Activated CD4-positive, alpha-beta T cell treated with anti-CD3 and anti-CD28 coated beads, Interleukin-2, amount 10 ng/mL, durations not matched to agents 24 days and 14 days (primary cell): ENCODE results near the gene MYH3. TPM values are rescaled to one million over a fixed set of nuclear protein-coding genes. Genes with fewer than 3 reads are reported as not detected.

Experiments
- DNase-seq: peaks from one replicate; pipeline ENCODE4 v3.0.0; 2022
- H3K27ac Mint-ChIP-seq: one replicate; pipeline ENCODE4 v1.8.0; 2022; ENCODE audit warnings: mild to moderate bottlenecking, mixed read lengths
- H3K27me3 Mint-ChIP-seq: one replicate; pipeline ENCODE4 v1.8.0; 2022; ENCODE audit warnings: mixed read lengths
- H3K36me3 Mint-ChIP-seq: one replicate; pipeline ENCODE4 v1.8.0; 2022; ENCODE audit warnings: low read depth, mild to moderate bottlenecking, mixed read lengths
- H3K4me1 Mint-ChIP-seq: one replicate; pipeline ENCODE4 v1.8.0; 2021; ENCODE audit warnings: mixed read lengths
- H3K4me3 Mint-ChIP-seq: one replicate; pipeline ENCODE4 v1.8.0; 2022; ENCODE audit warnings: mild to moderate bottlenecking, moderate library complexity, mixed read lengths
- H3K9me3 Mint-ChIP-seq: one replicate; pipeline ENCODE4 v1.8.0; 2021; ENCODE audit warnings: mixed read lengths
- intact Hi-C: fragments of 100-400 bp; cut with micrococcal nuclease; formaldehyde crosslinking; loops from one replicate; pipeline ENCODE4 v1.15.1; 2023
- total RNA-seq: library from RNA; stranded (reverse); gene quantifications from 2 replicates; pipeline ENCODE4 v1.2.3, GENCODE V29; 2022

Gene MYH3
- total RNA-seq, 1 donor from 2014 or later: 8.1 TPM

DNA sequence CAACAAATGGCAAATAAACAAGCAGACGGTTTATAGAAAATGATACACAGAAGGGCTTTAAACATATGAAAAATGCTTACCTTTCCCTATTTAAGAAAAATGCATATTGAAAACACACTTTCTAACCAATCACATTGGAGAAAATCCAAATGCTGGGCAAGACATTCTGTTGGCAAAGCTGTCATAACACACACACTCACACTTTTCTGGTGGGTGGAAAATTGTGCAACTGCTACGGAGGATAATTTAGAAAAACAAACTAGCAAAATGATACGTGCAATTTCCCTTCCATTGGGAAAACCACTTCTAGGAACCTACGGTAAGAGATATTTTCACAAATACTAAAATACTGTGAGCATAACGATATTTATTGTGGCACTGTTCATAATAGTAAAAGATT lies 9.8 kb upstream of the MYH3 start:
- Mint-ChIP-seq H3K4me3 (no peak overlapping the region), H3K27me3 (no peaks in the 10 kb centered on the region), H3K9me3 (no peaks in the 10 kb centered on the region), H3K27ac (no peak overlapping the region), H3K4me1 (no peaks in the 10 kb centered on the region), H3K36me3 (peaks cover 3% of the 10 kb centered on the region)
- no peak for DNase-seq
- intact Hi-C loops: no loop called here

DNA sequence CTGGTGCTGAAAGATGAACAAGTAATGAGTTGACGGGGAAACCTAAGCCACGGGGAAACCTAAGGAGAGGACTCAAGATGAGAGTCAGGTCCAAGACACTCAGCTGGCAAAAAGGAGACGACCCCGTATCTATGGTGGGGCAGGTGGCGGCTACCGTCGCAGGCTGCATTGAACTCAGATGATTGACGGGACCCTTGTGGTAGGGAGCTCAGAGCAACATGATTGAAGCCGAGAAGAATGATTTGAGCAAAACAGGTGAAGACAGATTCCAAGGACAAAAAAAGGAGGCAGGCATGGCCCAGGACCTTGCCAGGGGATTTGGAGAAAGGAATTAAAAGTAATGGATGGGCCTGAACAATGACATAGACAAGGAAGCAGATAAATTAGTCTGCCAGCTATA lies 7.5 kb upstream of the MYH3 start:
- H3K27ac Mint-ChIP-seq: no peak overlapping the region
- H3K36me3 Mint-ChIP-seq: peaks cover 6% of the 10 kb centered on the region
- H3K27me3 Mint-ChIP-seq: no peaks in the 10 kb centered on the region
- intact Hi-C loops: no loop called here
- H3K4me3 Mint-ChIP-seq: no peak overlapping the region
- no peak for DNase-seq
- no peaks in the 10 kb centered on the region for H3K4me1 Mint-ChIP-seq
- no peaks in the 10 kb centered on the region for H3K9me3 Mint-ChIP-seq

DNA sequence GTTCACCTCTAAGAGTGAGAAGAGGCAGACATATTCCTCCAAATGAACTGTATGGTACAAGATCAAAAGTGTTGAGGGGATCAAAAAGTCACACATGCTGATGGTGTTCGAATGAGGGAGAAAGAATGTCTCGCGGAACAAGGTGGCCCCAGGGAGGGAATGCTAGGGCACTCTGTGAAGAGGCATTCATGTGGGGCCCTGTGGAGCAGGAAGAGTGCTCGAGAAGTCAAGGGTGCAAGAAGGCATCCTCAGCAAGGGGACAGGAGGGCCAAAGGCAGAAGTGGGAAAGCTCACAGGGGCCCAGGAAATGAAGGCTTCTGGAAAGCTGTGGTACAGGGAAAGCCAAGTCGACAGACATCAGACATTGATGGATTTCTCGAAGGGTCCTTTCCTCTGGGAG lies 6.1 kb upstream of the MYH3 start:
- Mint-ChIP-seq H3K36me3 (peaks cover 6% of the 10 kb centered on the region), H3K4me1 (no peaks in the 10 kb centered on the region), H3K9me3 (no peaks in the 10 kb centered on the region), H3K27me3 (no peaks in the 10 kb centered on the region), H3K27ac (no peak overlapping the region), H3K4me3 (no peak overlapping the region)
- no peak for DNase-seq
- intact Hi-C loops: no loop called here

DNA sequence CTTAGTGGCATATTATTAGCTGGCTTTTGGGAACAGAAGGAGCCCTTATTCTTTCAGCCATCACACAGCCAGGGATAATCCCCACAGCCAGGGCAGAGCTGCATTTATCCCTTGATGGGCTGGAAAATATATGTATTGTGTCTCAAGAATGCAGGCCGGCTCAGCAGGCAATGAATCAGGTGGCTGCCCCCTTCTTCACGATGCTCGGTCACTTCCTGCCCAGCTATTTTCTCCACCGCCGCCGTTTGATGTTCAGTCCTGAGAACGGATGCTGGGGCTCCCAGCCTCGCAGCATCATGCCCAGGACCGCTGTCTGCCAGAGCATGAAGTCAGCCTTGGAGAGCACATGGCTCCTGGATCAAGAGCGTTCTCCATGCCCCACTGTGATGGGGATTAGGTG lies 4.3 kb upstream of the MYH3 start:
- H3K4me1 Mint-ChIP-seq: no peaks in the 10 kb centered on the region
- peaks cover 6% of the 10 kb centered on the region for H3K36me3 Mint-ChIP-seq
- H3K9me3 Mint-ChIP-seq: no peaks in the 10 kb centered on the region
- no peak for DNase-seq
- intact Hi-C loops: no loop called here
- H3K27me3 Mint-ChIP-seq: no peaks in the 10 kb centered on the region
- no peak overlapping the region for H3K4me3 Mint-ChIP-seq
- H3K27ac Mint-ChIP-seq: no peak overlapping the region

DNA sequence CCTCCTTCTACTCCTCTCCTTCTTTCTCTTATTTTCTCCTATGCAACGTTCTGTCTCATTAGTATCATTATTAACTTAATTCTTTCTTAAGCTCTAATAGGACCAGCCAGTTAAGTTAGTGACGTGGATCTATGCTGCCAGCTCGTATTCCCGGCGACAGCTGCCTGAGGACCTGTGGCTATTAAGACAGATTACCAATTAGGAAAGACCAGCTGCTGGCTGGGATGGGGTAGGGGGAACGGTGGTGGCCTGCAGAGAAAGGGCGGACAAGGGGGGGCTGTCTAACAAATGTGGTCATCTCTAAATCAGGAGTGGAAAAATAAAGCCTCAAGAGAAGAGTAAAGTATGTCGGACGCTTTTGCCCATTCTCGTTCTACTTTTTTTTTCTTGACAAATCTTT lies 770 bp upstream of the MYH3 start:
- no peaks in the 10 kb centered on the region for H3K27me3 Mint-ChIP-seq
- no peaks in the 10 kb centered on the region for H3K9me3 Mint-ChIP-seq
- H3K36me3 Mint-ChIP-seq: peaks cover 5% of the 10 kb centered on the region
- DNase-seq: no peak
- no peak overlapping the region for H3K27ac Mint-ChIP-seq
- intact Hi-C loops: no loop called here
- peaks cover 7% of the 10 kb centered on the region for H3K4me1 Mint-ChIP-seq
- H3K4me3 Mint-ChIP-seq: no peak overlapping the region

DNA sequence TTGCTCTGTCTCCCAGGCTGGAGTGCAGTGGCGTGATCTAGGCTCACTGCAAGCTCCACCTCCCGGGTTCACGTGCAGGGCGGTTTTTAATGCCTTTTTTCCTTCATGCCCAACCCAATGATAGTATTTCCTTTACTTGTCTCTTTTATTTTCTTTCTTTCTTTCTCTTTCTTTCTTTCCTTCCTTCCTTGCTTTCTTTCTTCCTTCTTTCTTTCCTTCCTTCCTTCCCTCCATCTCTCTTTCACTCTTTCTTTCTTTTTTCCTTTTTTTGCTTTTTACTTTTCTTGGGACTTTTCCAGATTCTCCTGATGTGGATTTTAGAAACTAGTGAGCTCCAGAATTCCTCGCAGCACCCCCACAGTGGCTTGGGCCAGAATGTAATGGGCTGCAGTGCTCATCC lies 3.1 kb downstream of the MYH3 start:
- peak overlapping the region; percentile 25 for H3K27ac Mint-ChIP-seq
- peaks cover 9% of the 10 kb centered on the region for H3K4me1 Mint-ChIP-seq
- H3K27me3 Mint-ChIP-seq: no peaks in the 10 kb centered on the region
- H3K36me3 Mint-ChIP-seq: peaks cover 2% of the 10 kb centered on the region
- DNase-seq: no peak
- intact Hi-C loops: loop anchor here (2.0 kb wide), 1 partner anchor 43 kb away; the partner anchor contains the start of genes ADPRM and SCO1
- H3K4me3 Mint-ChIP-seq: no peak overlapping the region
- no peaks in the 10 kb centered on the region for H3K9me3 Mint-ChIP-seq

DNA sequence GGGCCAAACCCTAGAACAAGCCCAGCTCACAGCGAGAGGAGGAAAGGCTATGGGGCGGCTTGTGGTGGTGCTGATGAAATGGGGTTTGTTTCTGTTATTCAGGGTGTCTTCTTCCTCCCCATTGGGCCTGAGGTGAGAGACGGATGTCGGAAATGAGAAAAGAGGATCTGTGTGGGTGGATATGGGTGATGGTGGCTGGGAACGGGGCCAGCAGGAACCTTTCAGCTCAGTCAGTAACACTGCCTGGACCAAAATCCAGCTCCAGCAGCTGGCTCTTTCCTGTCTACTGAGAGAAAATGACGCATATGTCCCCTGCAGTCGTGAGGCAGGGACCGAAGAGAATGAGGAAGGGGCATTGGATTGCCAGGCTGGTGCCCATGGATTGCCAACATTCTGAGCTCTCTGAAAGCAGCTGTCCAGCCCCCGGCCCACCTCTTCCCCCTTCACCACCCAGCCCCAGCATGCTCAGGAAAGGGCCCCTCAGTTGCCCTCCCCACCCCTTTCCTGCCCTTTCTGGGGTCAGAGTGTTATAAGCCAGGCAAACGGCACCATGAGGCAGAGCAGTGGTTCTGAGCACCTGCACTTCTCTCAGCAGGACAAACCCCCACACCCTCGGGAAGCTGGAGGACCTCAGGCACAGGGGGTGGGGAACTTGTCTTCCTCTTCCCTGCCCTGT lies 4.0 kb downstream of the MYH3 start:
- peaks cover 9% of the 10 kb centered on the region for H3K4me1 Mint-ChIP-seq
- peak; percentile 60 for DNase-seq
- intact Hi-C loops: loop anchor here (2.0 kb wide), 1 partner anchor 44 kb away; the partner anchor contains the start of genes ADPRM and SCO1
- H3K36me3 Mint-ChIP-seq: peaks cover 2% of the 10 kb centered on the region
- H3K27me3 Mint-ChIP-seq: no peaks in the 10 kb centered on the region
- H3K27ac Mint-ChIP-seq: peak overlapping the region; percentile 45
- H3K4me3 Mint-ChIP-seq: peak overlapping the region; percentile 2
- H3K9me3 Mint-ChIP-seq: no peaks in the 10 kb centered on the region

DNA sequence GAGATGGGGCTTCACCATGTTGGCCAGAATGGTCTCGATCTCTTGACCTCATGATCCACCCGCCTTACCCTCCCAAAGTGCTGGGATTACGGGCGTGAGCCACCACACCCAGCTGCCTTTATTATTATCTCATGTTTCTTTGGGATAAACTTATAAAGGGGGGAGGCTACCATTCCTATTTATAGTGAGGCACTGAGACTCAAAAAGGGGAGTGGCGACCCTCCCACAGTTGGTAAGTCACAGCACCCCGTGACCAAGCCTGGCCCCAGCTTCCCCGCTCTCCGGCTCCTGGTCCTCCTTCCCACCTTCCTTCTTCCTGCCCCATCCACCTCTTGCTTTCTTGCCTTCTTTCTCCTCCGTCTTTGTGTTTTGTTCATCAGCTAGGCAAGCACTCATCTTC lies 5.2 kb downstream of the MYH3 start:
- no peak overlapping the region for H3K27ac Mint-ChIP-seq

DNA sequence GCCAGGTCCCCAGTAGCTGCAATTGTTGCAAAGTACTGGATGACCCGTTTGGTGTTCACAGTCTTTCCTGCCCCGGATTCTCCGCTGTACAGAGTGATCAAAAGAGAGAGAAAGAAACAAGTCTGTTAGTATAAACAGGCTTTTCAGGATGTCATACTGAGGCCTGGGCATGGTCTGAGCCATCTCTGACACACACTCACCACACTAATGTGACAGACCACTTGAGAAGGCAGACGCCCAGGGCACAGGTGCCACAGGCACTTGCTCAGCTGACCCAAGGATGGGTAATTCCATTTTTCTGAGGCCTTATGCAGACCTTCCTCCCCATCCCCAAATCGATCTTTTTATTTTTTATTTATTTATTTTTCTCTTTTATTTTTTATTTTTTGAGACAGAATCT lies 7.5 kb downstream of the MYH3 start:
- no peaks in the 10 kb centered on the region for H3K9me3 Mint-ChIP-seq
- no peak overlapping the region for H3K27ac Mint-ChIP-seq
- no peaks in the 10 kb centered on the region for H3K27me3 Mint-ChIP-seq
- intact Hi-C loops: no loop called here
- DNase-seq: no peak
- peaks cover 3% of the 10 kb centered on the region for H3K36me3 Mint-ChIP-seq
- no peak overlapping the region for H3K4me3 Mint-ChIP-seq
- H3K4me1 Mint-ChIP-seq: peaks cover 9% of the 10 kb centered on the region

More for the DNA sequence above, 5.2 kb downstream of the MYH3 start:
- intact Hi-C loops: loop anchor here (2.0 kb wide), 1 partner anchor 45 kb away; the partner anchor contains the start of genes ADPRM and SCO1
- Mint-ChIP-seq H3K9me3 (no peaks in the 10 kb centered on the region), H3K4me1 (peaks cover 9% of the 10 kb centered on the region), H3K36me3 (peaks cover 2% of the 10 kb centered on the region), H3K27me3 (no peaks in the 10 kb centered on the region), H3K4me3 (no peak overlapping the region)
- DNase-seq: no peak

DNA sequence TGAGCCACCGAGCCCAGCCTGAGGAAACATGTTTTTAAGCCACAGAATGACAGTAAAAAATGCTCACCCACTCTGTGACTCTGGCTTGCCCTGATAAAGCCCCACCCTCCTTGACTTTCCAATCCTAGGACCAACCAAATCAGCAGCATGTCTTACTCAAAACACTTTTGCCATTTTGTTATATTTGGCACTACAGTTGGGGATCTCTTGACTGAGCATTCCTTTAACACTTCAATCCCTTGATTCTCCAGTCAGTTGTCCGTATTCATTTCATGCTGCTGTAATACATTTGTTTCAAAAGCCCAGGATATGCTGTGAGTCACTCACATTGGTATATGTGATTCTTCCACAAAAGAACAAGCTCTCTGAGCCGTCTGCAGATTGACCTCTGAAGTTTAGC lies 8.2 kb downstream of the MYH3 start:
- peaks cover 5% of the 10 kb centered on the region for H3K36me3 Mint-ChIP-seq
- peaks cover 7% of the 10 kb centered on the region for H3K4me1 Mint-ChIP-seq
- H3K9me3 Mint-ChIP-seq: no peaks in the 10 kb centered on the region
- H3K27me3 Mint-ChIP-seq: no peaks in the 10 kb centered on the region
- H3K27ac Mint-ChIP-seq: no peak overlapping the region
- no peak for DNase-seq
- intact Hi-C loops: no loop called here
- H3K4me3 Mint-ChIP-seq: no peak overlapping the region

DNA sequence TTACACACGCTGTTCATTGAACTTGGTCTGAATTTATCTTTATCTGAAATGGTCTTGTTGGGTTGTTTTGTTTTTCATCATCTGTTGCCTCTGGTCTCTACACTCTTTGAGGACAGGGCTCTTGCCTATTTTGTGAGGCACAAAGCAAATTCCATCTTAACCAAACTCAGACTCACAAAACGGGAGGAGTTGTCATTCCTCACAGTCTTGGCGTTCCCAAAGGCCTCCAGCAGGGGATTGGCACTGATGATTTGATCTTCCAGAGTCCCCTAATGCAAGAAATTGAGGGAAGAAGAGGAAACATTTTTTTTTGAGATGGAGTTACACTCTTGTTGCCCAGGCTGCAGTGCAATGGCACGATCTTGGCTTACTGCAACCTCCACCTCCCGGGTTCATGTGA lies 8.7 kb downstream of the MYH3 start:
- intact Hi-C loops: no loop called here
- H3K9me3 Mint-ChIP-seq: no peaks in the 10 kb centered on the region
- no peak for DNase-seq
- no peaks in the 10 kb centered on the region for H3K27me3 Mint-ChIP-seq
- no peak overlapping the region for H3K27ac Mint-ChIP-seq
- no peak overlapping the region for H3K4me3 Mint-ChIP-seq
- peaks cover 7% of the 10 kb centered on the region for H3K4me1 Mint-ChIP-seq
- peaks cover 4% of the 10 kb centered on the region for H3K36me3 Mint-ChIP-seq

DNA sequence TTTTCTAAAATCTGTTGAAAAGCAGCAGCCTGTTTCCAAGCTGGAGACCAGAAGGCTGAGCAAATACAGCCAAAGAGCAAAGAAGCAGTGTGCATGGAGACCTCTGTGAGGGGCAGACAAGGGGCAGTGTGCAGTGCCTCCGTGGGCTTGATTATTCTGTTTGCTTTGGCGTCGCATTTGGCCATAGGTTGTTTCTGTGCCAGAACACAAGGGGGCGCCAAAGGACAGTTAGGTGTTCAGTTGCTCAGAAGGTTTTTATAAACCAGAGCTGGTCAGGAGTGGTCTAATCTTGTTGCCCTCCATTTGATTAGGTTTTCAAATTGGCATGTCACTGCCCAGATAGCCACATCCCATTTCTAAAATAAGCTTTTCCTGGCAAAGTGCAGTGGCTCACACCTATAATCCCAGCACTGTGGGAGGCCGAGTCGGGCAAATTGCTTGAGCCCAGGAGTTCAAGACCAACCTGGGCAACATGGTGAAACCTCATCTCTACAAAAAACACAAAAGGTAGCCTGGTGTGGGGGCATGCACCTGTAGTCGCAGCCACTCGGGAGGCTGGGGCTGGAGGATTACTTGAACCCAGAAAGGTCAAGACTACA lies 10.6 kb downstream of the MYH3 start:
- no peak overlapping the region for H3K27ac Mint-ChIP-seq
- H3K4me1 Mint-ChIP-seq: no peaks in the 10 kb centered on the region
- intact Hi-C loops: loop anchor here (1.0 kb wide), 2 partner anchors 38 to 199 kb away; no protein-coding TSS in a partner anchor
- DNase-seq: peak; percentile 92
- no peak overlapping the region for H3K4me3 Mint-ChIP-seq
- H3K36me3 Mint-ChIP-seq: peaks cover 8% of the 10 kb centered on the region
- no peaks in the 10 kb centered on the region for H3K9me3 Mint-ChIP-seq
- no peaks in the 10 kb centered on the region for H3K27me3 Mint-ChIP-seq

DNA sequence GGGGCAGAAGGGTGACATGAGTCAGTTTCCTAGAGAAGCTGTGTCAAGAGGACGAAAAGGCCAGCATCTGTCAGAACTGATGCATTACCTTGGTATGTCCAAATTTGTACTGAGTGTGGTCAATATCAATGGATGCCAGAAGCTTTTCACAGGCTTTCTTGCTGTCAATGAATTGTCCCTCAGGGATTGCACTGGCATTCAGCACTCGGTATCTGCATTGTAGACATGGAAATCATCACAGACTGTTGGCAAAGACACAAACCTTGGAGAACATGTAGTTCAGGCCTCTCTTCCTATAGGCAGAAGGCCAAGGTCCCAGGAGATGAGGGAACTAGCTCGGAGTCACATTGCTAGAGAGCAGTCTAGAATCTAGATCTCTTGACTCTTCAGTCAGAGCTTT lies 16.6 kb downstream of the MYH3 start:
- peaks cover 25% of the 10 kb centered on the region for H3K36me3 Mint-ChIP-seq
- no peak overlapping the region for H3K27ac Mint-ChIP-seq
- H3K27me3 Mint-ChIP-seq: no peaks in the 10 kb centered on the region
- no peaks in the 10 kb centered on the region for H3K9me3 Mint-ChIP-seq
- DNase-seq: no peak
- peaks cover 2% of the 10 kb centered on the region for H3K4me1 Mint-ChIP-seq
- no peak overlapping the region for H3K4me3 Mint-ChIP-seq
- intact Hi-C loops: no loop called here

DNA sequence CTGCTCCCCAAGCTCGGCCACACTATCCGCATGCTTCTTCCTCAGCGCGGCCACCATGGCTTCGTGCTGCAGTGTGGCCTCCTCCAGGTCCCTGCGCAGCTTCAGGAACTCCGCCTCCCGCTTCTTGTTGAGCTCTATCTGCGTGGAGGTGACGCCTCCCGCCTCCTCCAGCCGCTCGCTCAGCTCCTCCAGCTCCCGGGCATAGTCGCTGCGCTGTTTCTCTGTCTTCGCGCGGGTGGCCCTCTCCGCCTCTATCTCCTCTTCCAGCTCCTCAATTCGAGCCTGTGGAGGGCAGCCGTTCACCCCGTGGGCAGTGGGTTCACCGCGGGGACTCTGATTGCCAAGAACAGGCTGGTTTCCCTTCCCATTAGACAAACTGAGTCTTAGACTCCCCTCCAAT lies 19.0 kb downstream of the MYH3 start:
- H3K27ac Mint-ChIP-seq: no peak overlapping the region
- peaks cover 2% of the 10 kb centered on the region for H3K4me1 Mint-ChIP-seq
- H3K4me3 Mint-ChIP-seq: no peak overlapping the region
- intact Hi-C loops: no loop called here
- H3K9me3 Mint-ChIP-seq: no peaks in the 10 kb centered on the region
- no peak for DNase-seq
- peaks cover 27% of the 10 kb centered on the region for H3K36me3 Mint-ChIP-seq
- no peaks in the 10 kb centered on the region for H3K27me3 Mint-ChIP-seq

DNA sequence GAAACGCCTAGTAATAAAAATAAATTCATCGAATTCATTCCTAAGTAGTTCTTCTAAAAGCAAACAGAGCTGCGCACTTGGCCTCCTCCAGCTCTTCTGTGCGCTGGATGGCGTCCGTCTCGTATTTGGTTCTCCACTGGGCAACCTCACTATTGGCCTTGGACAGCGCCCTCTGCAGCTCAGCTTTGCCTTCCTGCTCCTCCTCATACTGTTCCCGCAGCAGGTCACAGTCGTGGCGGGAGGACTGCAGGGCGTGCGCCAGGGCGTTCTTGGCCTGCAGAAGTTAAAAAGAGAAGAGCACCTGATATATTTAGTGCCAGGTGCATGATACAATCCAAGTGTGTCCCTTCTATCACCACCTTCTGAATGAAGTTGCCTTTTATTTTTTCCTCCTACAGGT lies 21.8 kb downstream of the MYH3 start:
- no peak overlapping the region for H3K27ac Mint-ChIP-seq
- intact Hi-C loops: no loop called here
- no peak overlapping the region for H3K4me3 Mint-ChIP-seq
- H3K27me3 Mint-ChIP-seq: no peaks in the 10 kb centered on the region
- peaks cover 27% of the 10 kb centered on the region for H3K36me3 Mint-ChIP-seq
- peaks cover 5% of the 10 kb centered on the region for H3K4me1 Mint-ChIP-seq
- H3K9me3 Mint-ChIP-seq: no peaks in the 10 kb centered on the region
- DNase-seq: no peak
